GM12864 (cell line): ENCODE data around the gene SYT5.
"Not testable (repeated sequence)": the region's sequence is repeated elsewhere in the genome, so short reads cannot be mapped to it uniquely, and the experiment has no call there.

ENCODE experiments used
- DNase-seq: peaks from one replicate; pipeline ENCODE4 v3.0.0-alpha.2; 2011; ENCODE audit warnings: low read depth
- H3K4me3 ChIP-seq: 2 replicates; pipeline ENCODE4 v1.5.1; 2011; ENCODE audit warnings: mild to moderate bottlenecking, low read depth, low read length, control low read depth
- TF ChIP-seq, protein P1 (sequence below): IDR thresholded peaks from 2 replicates; pipeline ENCODE4 v1.5.1; 2011; ENCODE audit warnings: low read depth, mild to moderate bottlenecking, moderate library complexity, low read length, control low read depth, inconsistent platforms; ENCODE audit errors: missing control alignments

SYT5 gene

DNA sequence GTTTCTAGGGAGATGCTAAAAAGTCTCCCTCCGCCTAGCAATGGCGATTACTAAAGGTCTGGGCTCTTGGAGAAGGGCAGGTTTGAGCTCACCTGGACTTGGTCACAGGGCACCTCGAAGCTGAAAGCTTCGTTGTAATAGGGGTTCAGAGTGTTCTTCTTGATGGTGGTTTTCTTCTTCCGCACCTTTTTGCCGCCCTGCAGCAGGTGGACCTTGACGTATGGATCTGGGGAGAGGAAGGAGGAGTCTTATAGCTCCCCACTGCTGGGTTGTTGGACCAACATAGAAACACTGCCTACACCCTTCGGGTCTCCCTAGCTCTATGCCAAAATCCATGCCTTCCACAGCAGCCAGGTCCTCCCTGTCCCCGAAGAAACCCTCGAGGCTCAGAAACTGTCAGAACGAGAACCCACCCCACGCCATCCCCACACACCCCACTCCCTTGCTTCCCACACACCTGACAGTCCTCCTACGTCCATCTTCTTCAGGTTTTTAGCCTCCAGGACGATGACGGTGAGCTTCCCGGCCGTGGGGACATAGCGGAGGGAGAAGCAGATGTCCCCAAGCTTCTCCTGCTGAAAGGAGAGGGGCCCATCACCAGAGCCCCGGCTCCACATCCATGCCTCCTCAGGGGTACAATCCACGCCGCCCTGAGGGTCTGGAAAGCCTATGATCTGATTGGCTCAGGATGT lies 5.5 kb downstream of the SYT5 start:
- TF ChIP-seq, protein P1, sequence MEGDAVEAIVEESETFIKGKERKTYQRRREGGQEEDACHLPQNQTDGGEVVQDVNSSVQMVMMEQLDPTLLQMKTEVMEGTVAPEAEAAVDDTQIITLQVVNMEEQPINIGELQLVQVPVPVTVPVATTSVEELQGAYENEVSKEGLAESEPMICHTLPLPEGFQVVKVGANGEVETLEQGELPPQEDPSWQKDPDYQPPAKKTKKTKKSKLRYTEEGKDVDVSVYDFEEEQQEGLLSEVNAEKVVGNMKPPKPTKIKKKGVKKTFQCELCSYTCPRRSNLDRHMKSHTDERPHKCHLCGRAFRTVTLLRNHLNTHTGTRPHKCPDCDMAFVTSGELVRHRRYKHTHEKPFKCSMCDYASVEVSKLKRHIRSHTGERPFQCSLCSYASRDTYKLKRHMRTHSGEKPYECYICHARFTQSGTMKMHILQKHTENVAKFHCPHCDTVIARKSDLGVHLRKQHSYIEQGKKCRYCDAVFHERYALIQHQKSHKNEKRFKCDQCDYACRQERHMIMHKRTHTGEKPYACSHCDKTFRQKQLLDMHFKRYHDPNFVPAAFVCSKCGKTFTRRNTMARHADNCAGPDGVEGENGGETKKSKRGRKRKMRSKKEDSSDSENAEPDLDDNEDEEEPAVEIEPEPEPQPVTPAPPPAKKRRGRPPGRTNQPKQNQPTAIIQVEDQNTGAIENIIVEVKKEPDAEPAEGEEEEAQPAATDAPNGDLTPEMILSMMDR, result no peak
- DNase-seq, result no peak
- no peak overlapping the region for H3K4me3 ChIP-seq

DNA sequence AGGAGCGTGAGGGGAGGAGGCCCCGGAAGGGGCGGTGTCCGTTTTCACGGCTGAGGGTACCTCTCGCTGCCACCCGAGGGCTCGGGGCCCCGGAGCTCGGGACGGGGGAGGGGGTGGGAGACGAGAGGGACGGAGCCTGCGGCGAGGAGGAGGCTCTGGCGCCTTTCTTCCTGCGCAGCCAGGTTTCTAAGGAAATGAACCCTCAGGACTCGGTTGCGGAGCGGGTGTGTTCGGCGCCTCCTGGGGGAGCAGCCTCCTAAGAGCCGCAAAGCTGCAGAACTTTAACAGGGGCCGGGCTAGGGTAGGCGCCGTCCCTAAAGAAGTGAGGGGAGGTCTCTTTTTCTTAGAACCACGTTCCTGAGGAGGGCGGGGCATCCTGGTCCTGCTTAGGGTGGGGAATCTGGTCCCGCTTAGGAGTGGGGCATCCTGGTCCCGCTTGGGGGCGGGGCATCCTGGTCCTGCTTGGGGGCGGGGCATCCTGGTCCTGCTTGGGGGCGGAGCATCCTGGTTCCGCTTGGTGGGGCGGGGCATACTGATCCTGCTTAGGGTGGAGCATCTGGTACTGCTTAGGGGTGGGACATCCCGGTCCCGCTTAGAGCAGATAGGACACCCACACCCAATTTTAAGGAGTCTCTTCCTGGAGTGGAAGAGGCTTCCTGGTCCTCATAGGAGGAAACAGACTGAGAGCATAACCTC lies 6.2 kb downstream of the SYT5 start:
- H3K4me3 ChIP-seq, result 0 out of 2 replicates have a peak overlapping the region, but pooled peaks have one; percentile 6
- no peak for DNase-seq
- TF ChIP-seq, protein P1, result no peak

DNA sequence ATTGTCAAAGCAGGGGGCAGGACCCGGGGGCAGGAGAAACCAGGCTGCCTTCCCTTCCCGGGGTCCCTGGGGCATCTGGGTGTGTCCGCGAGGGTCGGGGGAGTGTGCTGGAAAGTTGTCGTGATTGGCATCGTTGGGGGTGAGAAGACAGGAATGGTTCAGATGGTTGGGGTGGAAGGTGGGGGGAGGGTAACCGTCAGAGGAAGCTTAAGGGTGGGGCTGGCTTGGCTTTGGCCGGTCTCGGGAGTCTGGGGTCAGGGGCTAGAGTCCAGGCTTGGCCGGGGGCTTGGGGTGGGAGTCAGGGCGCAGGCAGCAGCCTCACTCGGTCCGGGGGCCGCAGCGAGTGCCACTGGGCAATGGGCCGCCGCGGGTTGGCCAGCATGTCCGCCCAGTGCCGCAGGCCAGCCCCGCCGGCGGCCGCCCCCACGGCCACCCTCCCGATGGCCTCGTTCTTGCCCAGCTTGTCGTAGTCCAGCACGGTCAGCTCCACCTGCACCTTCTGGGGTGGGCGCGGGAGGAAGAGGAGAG lies 6.8 kb downstream of the SYT5 start:
- TF ChIP-seq, protein P1, result no peak
- DNase-seq, result no peak
- no peak overlapping the region for H3K4me3 ChIP-seq

DNA sequence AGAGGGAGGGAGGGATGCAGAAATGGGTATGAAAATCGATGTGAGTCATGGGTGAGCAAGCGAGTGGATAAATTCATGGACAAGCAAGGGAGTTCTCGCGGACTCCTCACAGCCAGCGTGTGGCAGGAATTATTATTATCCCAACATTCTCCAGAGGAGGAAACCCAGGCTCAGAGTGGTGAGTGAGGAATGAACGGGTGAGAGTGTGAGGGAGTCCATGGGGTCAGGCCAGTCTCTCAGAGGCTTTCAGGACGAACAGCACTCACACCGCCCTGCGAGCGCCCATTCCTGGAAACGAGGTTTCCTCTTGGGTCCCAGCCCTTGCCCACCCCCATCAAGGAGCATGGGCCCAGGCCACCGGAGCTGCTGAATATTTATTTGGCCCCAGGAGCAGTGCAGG lies 7.3 kb downstream of the SYT5 start:
- H3K4me3 ChIP-seq, result no peak overlapping the region
- TF ChIP-seq, protein P1, result no peak
- DNase-seq, result no peak

DNA sequence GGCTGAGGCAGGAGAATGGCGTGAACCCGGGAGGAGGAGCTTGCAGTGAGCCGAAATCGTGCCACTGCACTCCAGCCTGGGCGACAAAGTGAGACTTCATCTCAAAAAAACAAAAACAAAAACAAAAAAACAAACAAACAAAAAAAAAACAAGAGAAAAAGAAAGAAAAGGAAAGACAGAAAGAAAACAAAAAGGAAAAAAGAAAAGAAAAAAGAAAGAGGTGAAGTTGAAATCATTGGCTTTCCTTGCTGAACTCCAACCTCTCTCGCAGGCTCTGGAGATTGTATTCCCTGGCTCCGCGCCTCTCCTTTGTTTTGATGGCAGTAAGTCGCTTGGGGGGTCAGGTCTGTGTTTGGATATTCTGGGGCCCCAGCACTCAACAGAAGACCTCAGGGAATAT lies 7.8 kb downstream of the SYT5 start:
- not testable (repeated sequence) for DNase-seq, H3K4me3 ChIP-seq

DNA sequence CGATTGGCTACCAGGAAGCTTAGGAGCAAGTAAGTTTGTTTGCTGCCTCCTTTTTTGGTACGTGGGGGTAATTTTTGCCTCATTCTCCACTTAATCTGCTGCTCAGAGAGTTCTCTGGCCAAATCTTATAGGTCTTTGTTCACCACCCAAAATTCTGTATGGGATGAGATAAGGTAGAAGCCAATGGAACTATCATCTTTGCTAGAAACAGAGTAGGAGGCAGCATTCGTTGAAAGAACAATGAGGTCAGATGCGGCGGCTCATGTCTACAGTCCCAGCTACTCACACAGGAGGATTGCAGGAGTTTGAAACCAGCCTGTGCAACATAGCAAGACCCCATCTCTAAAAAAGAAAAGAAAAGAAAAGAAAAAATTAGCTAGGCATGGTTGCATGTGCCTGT lies 8.6 kb downstream of the SYT5 start:
- H3K4me3 ChIP-seq, result no peak overlapping the region
- DNase-seq, result no peak
- TF ChIP-seq, protein P1, result no peak

DNA sequence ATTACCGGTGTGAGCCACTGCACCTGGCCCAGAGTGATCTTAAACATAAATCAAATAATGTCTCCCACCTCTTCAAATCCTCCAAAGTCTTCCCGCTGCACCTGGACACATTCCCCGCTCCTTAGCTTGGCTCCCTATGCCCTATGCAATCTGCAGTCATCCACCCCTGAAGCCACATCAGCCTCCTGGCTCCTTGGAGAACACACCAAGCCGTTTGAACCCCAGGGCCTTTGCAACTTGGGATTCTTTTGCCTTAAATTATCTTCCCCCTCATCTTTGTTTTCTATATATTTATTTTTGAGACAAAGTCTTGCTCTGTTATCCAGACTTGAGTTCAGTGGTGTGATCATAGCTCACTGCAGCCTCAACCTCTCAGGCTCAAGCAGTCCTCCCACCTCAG lies 11.0 kb downstream of the SYT5 start:
- no peak for DNase-seq
- TF ChIP-seq, protein P1, result no peak
- no peak overlapping the region for H3K4me3 ChIP-seq
